ENCODE results near the gene ARID1A. TPM values are rescaled to one million over a fixed set of nuclear protein-coding genes. Genes with fewer than 3 reads are reported as not detected.
A peak's percentile ranks its signal among the peaks of the same experiment; 100 is the strongest.

ARID1A gene
- total and polyA plus RNA-seq, 9 of the 15 experiments (the other 6 are each of a cell fraction or from before 2014, with no cell fraction given), result 8.3 to 88.3 (median 22.5) TPM

GRCh38 chr1:26697978-26698849 is 2.4 kb downstream of the ARID1A start (continued):
- TF ChIP-seq ZNF408 (CRISPR knock-in tag; IDR thresholded peaks at IDR 0.05; ENCODE audit: low read depth), result no peak
- TF ChIP-seq, protein P1, sequence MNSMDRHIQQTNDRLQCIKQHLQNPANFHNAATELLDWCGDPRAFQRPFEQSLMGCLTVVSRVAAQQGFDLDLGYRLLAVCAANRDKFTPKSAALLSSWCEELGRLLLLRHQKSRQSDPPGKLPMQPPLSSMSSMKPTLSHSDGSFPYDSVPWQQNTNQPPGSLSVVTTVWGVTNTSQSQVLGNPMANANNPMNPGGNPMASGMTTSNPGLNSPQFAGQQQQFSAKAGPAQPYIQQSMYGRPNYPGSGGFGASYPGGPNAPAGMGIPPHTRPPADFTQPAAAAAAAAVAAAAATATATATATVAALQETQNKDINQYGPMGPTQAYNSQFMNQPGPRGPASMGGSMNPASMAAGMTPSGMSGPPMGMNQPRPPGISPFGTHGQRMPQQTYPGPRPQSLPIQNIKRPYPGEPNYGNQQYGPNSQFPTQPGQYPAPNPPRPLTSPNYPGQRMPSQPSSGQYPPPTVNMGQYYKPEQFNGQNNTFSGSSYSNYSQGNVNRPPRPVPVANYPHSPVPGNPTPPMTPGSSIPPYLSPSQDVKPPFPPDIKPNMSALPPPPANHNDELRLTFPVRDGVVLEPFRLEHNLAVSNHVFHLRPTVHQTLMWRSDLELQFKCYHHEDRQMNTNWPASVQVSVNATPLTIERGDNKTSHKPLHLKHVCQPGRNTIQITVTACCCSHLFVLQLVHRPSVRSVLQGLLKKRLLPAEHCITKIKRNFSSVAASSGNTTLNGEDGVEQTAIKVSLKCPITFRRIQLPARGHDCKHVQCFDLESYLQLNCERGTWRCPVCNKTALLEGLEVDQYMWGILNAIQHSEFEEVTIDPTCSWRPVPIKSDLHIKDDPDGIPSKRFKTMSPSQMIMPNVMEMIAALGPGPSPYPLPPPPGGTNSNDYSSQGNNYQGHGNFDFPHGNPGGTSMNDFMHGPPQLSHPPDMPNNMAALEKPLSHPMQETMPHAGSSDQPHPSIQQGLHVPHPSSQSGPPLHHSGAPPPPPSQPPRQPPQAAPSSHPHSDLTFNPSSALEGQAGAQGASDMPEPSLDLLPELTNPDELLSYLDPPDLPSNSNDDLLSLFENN (IDR thresholded peaks at IDR 0.05; ENCODE audit: low read depth in 2 of 2, low read length in 2 of 2), result no peak
- TF ChIP-seq MITF (IDR thresholded peaks at IDR 0.05), result no peak
- TF ChIP-seq CCNT2 (IDR thresholded peaks at IDR 0.05; ENCODE audit: borderline replicate concordance, extremely low read depth, insufficient read length, low read depth, low read length), result peak; percentile 83
- no peak for TF ChIP-seq BDP1 (IDR thresholded peaks at IDR 0.05; ENCODE audit: insufficient read depth, insufficient read length)
- TF ChIP-seq ZNF239 (CRISPR knock-in tag; IDR thresholded peaks at IDR 0.05), result no peak
- no peak for TF ChIP-seq RBBP5 (IDR thresholded peaks at IDR 0.05; ENCODE audit: borderline replicate concordance, insufficient read depth, low read length, poor library complexity, severe bottlenecking)
- no peak for TF ChIP-seq EGR1 (conservative IDR thresholded peaks at IDR 0.05)
- no peak for TF ChIP-seq ATF1 (CRISPR knock-in tag; IDR thresholded peaks at IDR 0.05)
- TF ChIP-seq ATF1 (tag; IDR thresholded peaks at IDR 0.05), result peak; percentile 90
- TF ChIP-seq, protein P2, sequence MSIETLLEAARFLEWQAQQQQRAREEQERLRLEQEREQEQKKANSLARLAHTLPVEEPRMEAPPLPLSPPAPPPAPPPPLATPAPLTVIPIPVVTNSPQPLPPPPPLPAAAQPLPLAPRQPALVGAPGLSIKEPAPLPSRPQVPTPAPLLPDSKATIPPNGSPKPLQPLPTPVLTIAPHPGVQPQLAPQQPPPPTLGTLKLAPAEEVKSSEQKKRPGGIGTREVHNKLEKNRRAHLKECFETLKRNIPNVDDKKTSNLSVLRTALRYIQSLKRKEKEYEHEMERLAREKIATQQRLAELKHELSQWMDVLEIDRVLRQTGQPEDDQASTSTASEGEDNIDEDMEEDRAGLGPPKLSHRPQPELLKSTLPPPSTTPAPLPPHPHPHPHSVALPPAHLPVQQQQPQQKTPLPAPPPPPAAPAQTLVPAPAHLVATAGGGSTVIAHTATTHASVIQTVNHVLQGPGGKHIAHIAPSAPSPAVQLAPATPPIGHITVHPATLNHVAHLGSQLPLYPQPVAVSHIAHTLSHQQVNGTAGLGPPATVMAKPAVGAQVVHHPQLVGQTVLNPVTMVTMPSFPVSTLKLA (conservative IDR thresholded peaks at IDR 0.05), result peak; percentile 24 to 73; a peak in 2 of 4 replicates
- TF ChIP-seq, protein P3, sequence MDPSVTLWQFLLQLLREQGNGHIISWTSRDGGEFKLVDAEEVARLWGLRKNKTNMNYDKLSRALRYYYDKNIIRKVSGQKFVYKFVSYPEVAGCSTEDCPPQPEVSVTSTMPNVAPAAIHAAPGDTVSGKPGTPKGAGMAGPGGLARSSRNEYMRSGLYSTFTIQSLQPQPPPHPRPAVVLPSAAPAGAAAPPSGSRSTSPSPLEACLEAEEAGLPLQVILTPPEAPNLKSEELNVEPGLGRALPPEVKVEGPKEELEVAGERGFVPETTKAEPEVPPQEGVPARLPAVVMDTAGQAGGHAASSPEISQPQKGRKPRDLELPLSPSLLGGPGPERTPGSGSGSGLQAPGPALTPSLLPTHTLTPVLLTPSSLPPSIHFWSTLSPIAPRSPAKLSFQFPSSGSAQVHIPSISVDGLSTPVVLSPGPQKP (CRISPR knock-in tag; IDR thresholded peaks at IDR 0.05), result no peak
- TF ChIP-seq TAF15 (IDR thresholded peaks at IDR 0.05; ENCODE audit: low read depth, low read length), result no peak
- no peak for TF ChIP-seq TFAM (CRISPR knock-in tag; conservative IDR thresholded peaks at IDR 0.05)
- TF ChIP-seq, protein P4, sequence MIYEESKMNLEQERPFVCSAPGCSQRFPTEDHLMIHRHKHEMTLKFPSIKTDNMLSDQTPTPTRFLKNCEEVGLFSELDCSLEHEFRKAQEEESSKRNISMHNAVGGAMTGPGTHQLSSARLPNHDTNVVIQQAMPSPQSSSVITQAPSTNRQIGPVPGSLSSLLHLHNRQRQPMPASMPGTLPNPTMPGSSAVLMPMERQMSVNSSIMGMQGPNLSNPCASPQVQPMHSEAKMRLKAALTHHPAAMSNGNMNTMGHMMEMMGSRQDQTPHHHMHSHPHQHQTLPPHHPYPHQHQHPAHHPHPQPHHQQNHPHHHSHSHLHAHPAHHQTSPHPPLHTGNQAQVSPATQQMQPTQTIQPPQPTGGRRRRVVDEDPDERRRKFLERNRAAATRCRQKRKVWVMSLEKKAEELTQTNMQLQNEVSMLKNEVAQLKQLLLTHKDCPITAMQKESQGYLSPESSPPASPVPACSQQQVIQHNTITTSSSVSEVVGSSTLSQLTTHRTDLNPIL (CRISPR knock-in tag; IDR thresholded peaks at IDR 0.05), result no peak
- TF ChIP-seq MAZ (CRISPR knock-in tag; conservative IDR thresholded peaks at IDR 0.05 in 1 of 2, IDR thresholded peaks at IDR 0.05 in 1 of 2), result peak; percentile 70 to 76

All from K562 (cell line).